Spinal cord (tissue), 10 donors: Measurements from ENCODE around the gene CPXM2. TPM values are rescaled to one million over a fixed set of nuclear protein-coding genes. Genes with fewer than 3 reads are reported as not detected.
A peak's percentile ranks its signal among the peaks of the same experiment; 100 is the strongest.

ENCODE experiments used
- DNase-seq, 6 donors: peaks; one replicate each; pipeline versions ENCODE4 v3.0.0 to v3.0.0-alpha.2; 2013 to 2015; ENCODE audit warnings: low spot score in 6 of 6, low read depth in 4 of 6
- H3K27ac ChIP-seq: one replicate; pipeline ENCODE4 v1.5.1; 2013; ENCODE audit warnings: low read depth, low read length, control low read depth
- H3K27me3 ChIP-seq: one replicate; pipeline ENCODE4 v1.6.1; 2013; ENCODE audit warnings: low read length; ENCODE audit not compliant: control insufficient read depth, insufficient read depth
- H3K36me3 ChIP-seq: one replicate; pipeline ENCODE4 v1.6.1; 2013; ENCODE audit warnings: low read length; ENCODE audit not compliant: control insufficient read depth, insufficient read depth
- H3K4me1 ChIP-seq: one replicate; pipeline ENCODE4 v1.6.1; 2013; ENCODE audit warnings: low read length; ENCODE audit not compliant: control insufficient read depth, insufficient read depth
- H3K4me3 ChIP-seq: one replicate; pipeline ENCODE4 v1.5.1; 2013; ENCODE audit warnings: low read depth, low read length, control low read depth
- H3K9me3 ChIP-seq: one replicate; pipeline ENCODE4 v1.6.1; 2013; ENCODE audit warnings: low read length; ENCODE audit not compliant: control insufficient read depth, insufficient read depth
- WGBS: methylation state at CpG from one replicate; pipeline ENCODE4 v1.1.5; 2013; ENCODE audit warnings: missing lambda C conversion rate; ENCODE audit not compliant: insufficient coverage; 5-methylcytosine and 5-hydroxymethylcytosine counted together
- polyA plus RNA-seq, 2 donors: library from polyadenylated mRNA; unstranded; fragments of 120-200 nt; gene quantifications; one replicate each; pipeline ENCODE4 v1.2.1, GENCODE V29; 2013; ENCODE audit not compliant: insufficient read length in 2 of 2
- total RNA-seq, 2 donors: library from RNA; depleted of rRNA in 1 of 2; stranded (reverse); fragments of 120-200 nt in 1 of 2; fragments of >200 nt in 1 of 2; gene quantifications; one replicate each; pipeline versions ENCODE4 v1.2.3 to v1.2.4, GENCODE V29; 2013 to 2014
- donor health status: healthy.

The CPXM2 gene
- total and polyA plus RNA-seq, 4 donors = 12.7 to 29.3 (median 25.0) TPM

DNA sequence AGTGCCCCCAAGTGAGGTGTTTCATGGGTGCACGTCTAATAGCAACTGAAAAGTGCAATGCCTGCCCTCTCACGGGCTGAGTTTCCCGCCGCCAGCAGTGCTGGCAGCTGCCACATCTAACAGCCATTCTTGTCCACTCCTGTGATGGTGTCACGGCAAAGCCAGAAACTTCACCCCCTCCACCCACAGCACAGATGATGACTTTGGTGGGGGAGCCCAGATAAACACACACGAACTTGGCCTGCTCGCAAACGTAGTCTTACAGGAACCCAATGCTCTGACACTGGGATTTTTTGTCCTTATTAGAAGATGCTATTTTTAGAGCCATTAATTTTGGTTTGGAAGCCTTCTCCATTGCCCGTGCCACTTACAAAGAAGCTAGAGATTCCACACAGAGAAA, 26.7 kb downstream of the CPXM2 start:
- H3K36me3 ChIP-seq = peaks cover 3% of the 10 kb centered on the region
- no peak overlapping the region for H3K27ac ChIP-seq
- H3K27me3 ChIP-seq = no peaks in the 10 kb centered on the region
- H3K4me1 ChIP-seq = peaks cover 18% of the 10 kb centered on the region
- H3K4me3 ChIP-seq = no peak overlapping the region
- WGBS = 40% methylated on average over 1 of the region's 9 CpGs
- no peak for DNase-seq
- no peaks in the 10 kb centered on the region for H3K9me3 ChIP-seq

DNA sequence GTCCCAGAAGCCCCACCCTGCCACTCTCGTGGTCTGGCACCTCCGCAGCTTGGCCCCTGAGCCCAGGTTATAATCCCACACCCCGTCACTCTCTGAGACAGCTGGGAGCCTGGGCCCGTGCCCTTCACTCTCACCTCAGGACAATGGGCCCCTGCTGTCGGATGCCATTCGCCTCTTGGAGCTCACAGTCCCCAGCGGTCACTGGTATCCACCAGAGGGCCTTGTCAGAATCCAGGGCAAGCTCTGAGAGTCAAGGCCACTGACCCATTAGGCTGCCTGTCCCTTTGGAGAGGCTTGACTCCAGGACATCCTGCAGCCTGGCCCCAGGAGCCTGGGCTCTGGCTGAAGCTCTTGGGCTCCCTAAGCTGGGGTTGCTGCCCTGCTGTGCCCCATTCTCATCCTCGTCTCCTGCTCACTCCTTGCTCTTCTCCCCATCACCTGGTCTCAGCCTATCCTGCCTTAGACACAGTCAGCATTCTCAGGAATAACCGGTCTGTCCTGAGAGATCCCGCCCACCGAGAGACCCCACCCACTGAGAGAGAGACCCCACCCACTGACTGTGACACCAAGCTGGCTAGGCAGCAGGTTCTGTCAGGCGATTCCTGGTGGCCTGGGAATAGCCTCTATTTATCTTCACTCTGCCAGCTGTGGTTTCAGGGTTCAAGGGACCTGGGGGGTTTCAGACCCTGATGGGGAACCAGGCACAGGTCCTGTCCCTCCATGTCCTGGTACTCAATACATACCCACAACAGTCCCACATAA, 27.7 kb downstream of the CPXM2 start:
- WGBS = 83% methylated on average over 12 of the region's 12 CpGs
- Histone ChIP-seq H3K4me1 (peaks cover 18% of the 10 kb centered on the region), H3K27ac (no peak overlapping the region), H3K36me3 (peaks cover 3% of the 10 kb centered on the region), H3K9me3 (no peaks in the 10 kb centered on the region), H3K27me3 (no peaks in the 10 kb centered on the region), H3K4me3 (no peak overlapping the region)
- no peak for DNase-seq

DNA sequence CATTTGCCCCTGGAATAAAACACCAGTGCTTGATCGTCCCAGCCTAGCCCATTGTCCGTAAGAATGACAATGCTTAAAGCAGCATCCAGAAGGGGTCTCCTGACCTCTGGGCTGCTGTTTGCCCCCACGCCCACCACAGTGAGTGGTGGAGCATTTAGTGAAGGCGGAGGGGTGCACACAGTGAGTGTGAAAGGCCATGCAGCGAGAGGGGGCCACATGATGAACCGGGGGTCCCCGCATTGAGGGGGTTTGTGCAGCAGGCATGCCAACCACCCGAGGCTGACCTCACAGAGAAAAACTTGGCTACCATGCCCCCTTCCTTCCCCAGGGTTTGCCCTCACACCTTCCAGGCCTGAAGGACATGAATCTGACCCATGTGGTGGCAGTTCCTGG, 28.4 kb downstream of the CPXM2 start:
- Histone ChIP-seq H3K36me3 (peaks cover 3% of the 10 kb centered on the region), H3K4me3 (no peak overlapping the region), H3K27ac (no peak overlapping the region), H3K27me3 (no peaks in the 10 kb centered on the region), H3K9me3 (no peaks in the 10 kb centered on the region), H3K4me1 (peaks cover 22% of the 10 kb centered on the region)
- WGBS = 70% methylated on average over 4 of the region's 8 CpGs
- DNase-seq = no peak

GRCh38 chr10:123862421-123863182, 29.0 kb downstream of the CPXM2 start:
- H3K4me1 ChIP-seq = peaks cover 21% of the 10 kb centered on the region
- no peaks in the 10 kb centered on the region for H3K9me3 ChIP-seq
- H3K27ac ChIP-seq = no peak overlapping the region
- DNase-seq = peak in 1 of 6 donors; percentile 57
- 100% methylated on average over 3 of the region's 9 CpGs for WGBS
- H3K36me3 ChIP-seq = peaks cover 3% of the 10 kb centered on the region
- no peaks in the 10 kb centered on the region for H3K27me3 ChIP-seq
- no peak overlapping the region for H3K4me3 ChIP-seq

DNA sequence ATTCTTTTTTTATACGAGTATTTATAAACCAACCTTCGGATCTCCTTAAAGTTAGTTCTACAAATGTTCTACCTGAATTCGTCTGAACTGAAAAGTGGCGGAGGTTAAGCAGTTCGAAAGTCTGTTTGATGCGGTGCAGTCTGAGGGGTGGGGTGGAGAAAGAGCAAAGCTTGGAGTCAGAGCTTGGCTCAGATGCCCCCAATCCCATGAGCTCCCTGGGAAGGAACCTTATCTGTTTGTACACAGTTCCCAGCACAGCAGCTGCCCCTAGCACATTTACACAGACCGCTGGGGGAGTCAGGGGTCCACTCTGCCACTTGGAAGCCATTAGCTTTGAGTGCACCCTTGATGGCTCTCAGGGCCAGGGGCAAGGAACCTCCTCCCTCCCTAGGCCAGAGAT, 30.8 kb downstream of the CPXM2 start:
- 93% methylated on average over 4 of the region's 7 CpGs for WGBS
- Histone ChIP-seq H3K9me3 (no peaks in the 10 kb centered on the region), H3K4me1 (peaks cover 21% of the 10 kb centered on the region), H3K27ac (no peak overlapping the region), H3K36me3 (peaks cover 3% of the 10 kb centered on the region), H3K27me3 (no peaks in the 10 kb centered on the region), H3K4me3 (no peak overlapping the region)
- no peak for DNase-seq

GRCh38 chr10:123860209-123860608, 31.4 kb downstream of the CPXM2 start:
- Histone ChIP-seq H3K4me1 (peaks cover 21% of the 10 kb centered on the region), H3K27me3 (no peaks in the 10 kb centered on the region), H3K4me3 (no peak overlapping the region), H3K36me3 (peaks cover 3% of the 10 kb centered on the region), H3K27ac (no peak overlapping the region), H3K9me3 (no peaks in the 10 kb centered on the region)
- WGBS = 85% methylated on average over 5 of the region's 5 CpGs
- no peak for DNase-seq

DNA sequence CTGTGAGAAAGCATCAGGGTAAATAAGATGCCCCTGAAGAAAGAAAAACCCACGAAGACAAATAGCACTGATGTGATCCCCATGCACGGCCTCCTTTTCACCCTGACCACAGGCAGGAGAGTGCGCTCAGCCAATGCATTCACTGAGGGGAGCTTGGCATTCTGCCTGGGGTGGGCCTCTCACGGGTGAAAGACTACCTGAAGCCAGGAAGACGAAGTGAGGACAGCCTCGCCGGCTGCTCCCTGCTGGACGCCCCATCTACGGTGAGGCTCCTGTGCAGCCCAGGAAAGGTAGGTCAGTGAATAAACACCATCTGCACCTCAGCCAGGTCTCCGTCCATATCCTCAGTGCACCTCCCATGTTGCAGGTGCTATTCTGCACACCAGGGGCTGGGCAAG, 32.0 kb downstream of the CPXM2 start:
- Histone ChIP-seq H3K9me3 (no peaks in the 10 kb centered on the region), H3K36me3 (peaks cover 3% of the 10 kb centered on the region), H3K4me1 (peaks cover 21% of the 10 kb centered on the region), H3K4me3 (no peak overlapping the region), H3K27me3 (no peaks in the 10 kb centered on the region), H3K27ac (no peak overlapping the region)
- 76% methylated on average over 10 of the region's 10 CpGs for WGBS
- DNase-seq = no peak

DNA sequence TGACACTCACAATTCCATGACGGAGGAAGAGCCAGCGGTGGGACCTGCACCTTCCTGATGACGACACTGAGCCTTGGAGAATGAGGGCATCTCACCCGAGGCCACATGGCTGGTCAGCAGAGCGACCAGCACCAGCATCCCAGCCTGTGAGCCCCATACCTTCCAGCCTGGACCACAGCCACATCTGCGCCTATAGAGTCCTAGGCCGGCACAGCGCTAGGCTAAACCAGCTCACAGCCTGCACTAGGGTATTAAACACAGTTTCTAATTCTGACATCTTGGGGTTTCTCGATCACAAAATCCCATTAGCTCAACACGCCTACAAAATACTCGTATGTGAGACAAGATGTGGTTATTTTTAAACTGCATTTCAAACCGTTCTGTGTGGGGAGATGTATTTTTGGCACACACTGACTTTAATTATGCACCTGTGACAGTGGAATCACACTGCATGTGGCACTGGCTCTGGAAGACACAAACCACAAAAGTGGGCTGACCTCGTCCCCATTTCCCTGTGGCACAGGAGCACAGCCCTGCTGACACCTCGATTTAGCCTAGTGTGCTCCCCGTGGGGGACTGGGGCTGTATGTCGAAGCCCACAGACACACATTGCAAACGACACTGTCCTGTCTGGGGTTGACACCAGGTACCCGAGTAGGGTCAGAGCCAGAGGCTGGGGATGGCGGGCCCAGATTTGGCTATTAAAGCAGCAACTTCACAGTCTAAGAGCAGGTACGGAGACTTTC, 32.5 kb downstream of the CPXM2 start:
- Histone ChIP-seq H3K9me3 (no peaks in the 10 kb centered on the region), H3K4me1 (peaks cover 21% of the 10 kb centered on the region), H3K4me3 (no peak overlapping the region), H3K36me3 (peaks cover 3% of the 10 kb centered on the region), H3K27me3 (no peaks in the 10 kb centered on the region), H3K27ac (no peak overlapping the region)
- DNase-seq = peak in 1 of 6 donors; percentile 26
- 72% methylated on average over 16 of the region's 20 CpGs for WGBS

DNA sequence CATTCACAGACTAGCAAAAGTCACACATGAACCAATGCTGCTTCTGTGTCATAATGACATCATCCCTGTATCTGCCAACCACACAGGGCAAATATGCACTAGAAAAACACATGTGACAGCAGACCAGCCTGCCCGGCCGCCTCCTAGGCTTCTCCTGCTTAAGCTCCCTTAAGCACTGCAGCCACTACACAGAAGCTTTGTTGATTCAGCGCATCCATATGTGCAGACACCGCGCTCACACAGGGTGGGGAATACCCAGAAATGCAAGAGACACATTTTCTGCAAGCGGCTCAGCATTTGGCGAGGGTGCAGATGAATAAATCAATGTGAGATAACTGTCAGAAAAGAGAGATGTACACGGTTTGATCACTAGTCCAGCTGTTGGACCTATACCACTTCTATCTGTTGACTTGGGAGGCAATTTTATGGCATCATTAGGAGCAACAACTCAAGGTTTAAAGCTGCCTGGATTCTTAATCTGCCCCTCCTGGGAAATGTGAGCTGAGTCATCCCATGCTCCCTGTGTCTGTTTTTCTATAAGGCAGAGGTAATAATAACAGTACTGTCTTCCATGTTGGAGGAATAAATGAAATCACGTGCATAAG, 33.4 kb downstream of the CPXM2 start:
- H3K27ac ChIP-seq = no peak overlapping the region
- no peaks in the 10 kb centered on the region for H3K27me3 ChIP-seq
- peak in 2 of 6 donors; percentile 72 to 86 for DNase-seq
- H3K4me3 ChIP-seq = no peak overlapping the region
- peaks cover 3% of the 10 kb centered on the region for H3K36me3 ChIP-seq
- peaks cover 19% of the 10 kb centered on the region for H3K4me1 ChIP-seq
- 63% methylated on average over 4 of the region's 9 CpGs for WGBS
- no peaks in the 10 kb centered on the region for H3K9me3 ChIP-seq
